ENCODE results near the gene L3HYPDH.

DNA sequence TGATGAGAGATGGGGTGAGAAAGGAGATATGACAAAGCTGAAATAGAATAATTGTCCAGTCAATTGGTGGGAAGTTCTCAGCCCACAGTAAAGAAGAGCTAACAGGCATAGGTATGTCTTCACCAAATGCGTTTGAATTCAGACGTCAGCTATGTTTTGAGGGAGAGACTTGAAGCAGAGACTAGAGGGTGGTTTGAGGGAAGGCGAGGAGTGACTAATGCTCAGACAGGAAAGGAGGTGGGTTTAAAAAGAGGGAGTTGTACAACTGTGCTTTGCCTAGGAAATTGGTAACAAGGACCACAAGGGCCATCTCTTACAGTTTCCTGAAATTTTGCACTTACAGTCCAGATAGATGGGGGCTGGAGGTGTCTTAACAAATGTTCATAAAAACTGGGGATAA lies 6.5 kb upstream of the L3HYPDH start:
- no peak for TF ChIP-seq CTCF (IDR thresholded peaks at IDR 0.05)
- TF ChIP-seq RAD21 (IDR thresholded peaks at IDR 0.05; ENCODE audit: low read length): no peak

Data from SK-N-SH (cell line).